T-helper 1 cell (primary cell): ENCODE data around the gene CYB5R2.
"Not testable (repeated sequence)": the region's sequence is repeated elsewhere in the genome, so short reads cannot be mapped to it uniquely, and the experiment has no call there.

Experiments used
- DNase-seq, 5 donors: peaks; one replicate each; pipeline ENCODE4 v3.0.0-alpha.2; 2012 to 2020

Gene CYB5R2

GRCh38 chr11:7668464-7668863 lies 4.8 kb downstream of the CYB5R2 start:
- no peak for DNase-seq

DNA sequence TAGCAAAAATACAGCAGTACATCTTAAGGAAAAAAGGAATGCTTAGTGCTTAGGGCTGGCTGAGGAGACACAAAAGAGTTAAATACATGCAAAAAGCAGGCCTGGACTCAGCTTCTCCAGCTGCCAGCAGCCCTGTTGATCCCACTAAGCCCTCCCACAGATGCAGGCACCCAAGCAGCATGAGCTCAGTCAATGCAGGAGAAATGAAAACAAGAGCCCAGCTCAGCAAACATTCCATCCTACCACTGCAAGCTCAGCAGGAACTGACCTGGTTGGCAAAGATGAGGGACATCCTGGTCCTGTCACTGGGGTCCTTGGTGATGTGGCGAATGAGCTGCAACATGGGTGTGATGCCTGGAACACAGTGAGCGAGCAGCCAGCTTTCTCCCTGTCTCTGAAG lies 5.8 kb downstream of the CYB5R2 start:
- no peak for DNase-seq

- DNase-seq: no peak
Measured at GRCh38 chr11:7666292-7666866, 6.9 kb downstream of the CYB5R2 start.

GRCh38 chr11:7665473-7666291 lies 7.6 kb downstream of the CYB5R2 start:
- peak; percentile 36 to 69 (median 55) for DNase-seq

- DNase-seq: no peak
Measured at GRCh38 chr11:7664867-7665266, 8.4 kb downstream of the CYB5R2 start.

DNA sequence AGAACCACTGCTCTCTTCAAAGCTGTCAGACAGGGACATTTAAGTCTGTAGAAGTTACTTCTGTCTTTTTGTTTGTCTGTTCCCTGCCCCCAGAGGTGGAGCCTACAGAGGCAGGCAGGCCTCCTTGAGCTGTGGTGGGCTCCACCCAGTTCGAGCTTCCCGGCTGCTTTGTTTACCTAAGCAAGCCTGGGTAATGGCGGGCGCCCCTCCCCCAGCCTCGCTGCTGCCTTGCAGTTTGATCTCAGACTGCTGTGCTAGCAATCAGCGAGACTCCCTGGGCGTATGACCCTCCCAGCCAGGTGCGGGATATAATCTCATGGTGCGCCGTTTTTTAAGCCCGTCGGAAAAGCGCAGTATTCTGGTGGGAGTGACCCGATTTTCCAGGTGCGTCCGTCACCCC lies 9.8 kb downstream of the CYB5R2 start:
- DNase-seq: not testable (repeated sequence)

- DNase-seq: peak in 1 of 5 donors; percentile 38
Measured at GRCh38 chr11:7657306-7658025, 15.8 kb downstream of the CYB5R2 start.

GRCh38 chr11:7656704-7657103 lies 16.6 kb downstream of the CYB5R2 start:
- DNase-seq: no peak

- no peak for DNase-seq
Measured at GRCh38 chr11:7655253-7656217, 17.8 kb downstream of the CYB5R2 start.

DNA sequence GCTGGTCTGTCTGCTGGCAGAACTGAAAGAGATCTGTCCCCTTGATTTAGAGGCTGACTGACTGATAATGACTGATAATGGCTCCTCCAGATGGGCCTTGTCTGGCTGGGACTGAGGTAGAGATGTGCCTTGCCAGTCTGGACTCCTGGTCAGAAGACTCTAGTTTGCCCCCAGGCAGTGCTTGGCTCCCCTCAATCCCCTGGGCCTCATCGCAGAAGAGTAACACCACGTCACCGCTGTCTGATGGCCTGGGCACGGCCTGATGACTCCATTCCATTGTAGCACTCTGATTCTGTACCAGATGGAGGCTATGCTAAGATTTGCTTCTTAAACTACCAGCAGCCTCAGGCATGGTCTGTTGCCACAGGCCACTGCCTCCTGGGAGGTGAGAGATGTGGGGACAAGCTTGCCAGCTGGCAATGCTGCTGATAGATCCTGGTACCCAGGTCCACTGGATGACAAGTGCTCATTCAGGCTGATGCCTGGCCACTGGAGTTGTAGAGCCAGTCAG lies 19.1 kb downstream of the CYB5R2 start:
- no peak for DNase-seq

- DNase-seq: no peak
Measured at GRCh38 chr11:7651700-7652099, 21.6 kb downstream of the CYB5R2 start.

GRCh38 chr11:7651140-7651551 lies 22.2 kb downstream of the CYB5R2 start:
- DNase-seq: no peak

- DNase-seq: no peak
Measured at GRCh38 chr11:7648264-7648663, 25.0 kb downstream of the CYB5R2 start.

GRCh38 chr11:7646866-7647265 lies 26.4 kb downstream of the CYB5R2 start:
- DNase-seq: no peak

GRCh38 chr11:7645206-7645605 lies 28.1 kb downstream of the CYB5R2 start:
- DNase-seq: no peak

DNA sequence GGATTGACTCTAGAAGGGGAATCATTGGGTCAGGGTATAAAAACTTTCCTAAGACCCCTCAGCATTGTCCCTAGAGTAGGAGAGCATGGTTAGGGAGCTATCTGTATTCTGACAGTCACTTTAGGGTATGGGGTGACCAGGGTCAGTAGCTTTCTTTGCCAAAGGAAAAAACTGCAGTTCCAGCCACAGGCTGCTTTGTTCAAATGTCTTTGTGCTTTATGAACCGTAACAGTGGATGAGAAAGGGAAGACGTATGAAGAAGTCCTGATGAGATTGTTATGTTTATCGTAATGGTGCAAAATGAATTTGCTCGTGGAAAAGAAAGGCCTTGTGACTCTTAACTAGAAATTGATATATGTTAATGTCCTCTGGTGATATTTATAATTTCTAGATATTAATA lies 30.0 kb downstream of the CYB5R2 start:
- DNase-seq: no peak

- no peak for DNase-seq
Measured at GRCh38 chr11:7642747-7643146, 30.6 kb downstream of the CYB5R2 start.

GRCh38 chr11:7640816-7641215 lies 32.5 kb downstream of the CYB5R2 start:
- no peak for DNase-seq

DNA sequence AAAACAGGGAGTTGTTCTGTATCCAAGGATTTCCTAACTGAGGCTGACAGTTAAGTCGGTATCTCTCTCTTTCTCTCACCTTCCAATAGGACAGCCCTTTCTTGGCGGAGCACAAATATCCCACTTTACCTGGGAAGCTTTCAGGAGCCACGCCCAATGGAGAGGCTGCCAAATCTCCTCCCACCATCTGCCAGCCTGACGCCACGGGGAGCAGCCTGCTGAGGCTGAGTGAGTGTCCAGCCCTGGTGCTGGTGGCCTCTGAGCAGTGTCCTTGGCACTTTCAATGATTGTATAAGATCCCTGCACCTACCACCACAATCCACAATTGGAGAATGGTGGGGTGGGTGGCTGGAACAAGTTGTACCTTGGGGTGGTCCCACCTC lies 33.7 kb downstream of the CYB5R2 start:
- DNase-seq: no peak

GRCh38 chr11:7638710-7639642 lies 34.3 kb downstream of the CYB5R2 start:
- no peak for DNase-seq

GRCh38 chr11:7637447-7638157 lies 35.7 kb downstream of the CYB5R2 start:
- no peak for DNase-seq
